ENCODE measurements around the gene ABHD16B. TPM values are rescaled to one million over a fixed set of nuclear protein-coding genes. Genes with fewer than 3 reads are reported as not detected.

ABHD16B gene
- total and polyA plus RNA-seq, 2 donors (not counting 3 experiments of a cell fraction or from before 2014, with no cell fraction given): not detected

DNA sequence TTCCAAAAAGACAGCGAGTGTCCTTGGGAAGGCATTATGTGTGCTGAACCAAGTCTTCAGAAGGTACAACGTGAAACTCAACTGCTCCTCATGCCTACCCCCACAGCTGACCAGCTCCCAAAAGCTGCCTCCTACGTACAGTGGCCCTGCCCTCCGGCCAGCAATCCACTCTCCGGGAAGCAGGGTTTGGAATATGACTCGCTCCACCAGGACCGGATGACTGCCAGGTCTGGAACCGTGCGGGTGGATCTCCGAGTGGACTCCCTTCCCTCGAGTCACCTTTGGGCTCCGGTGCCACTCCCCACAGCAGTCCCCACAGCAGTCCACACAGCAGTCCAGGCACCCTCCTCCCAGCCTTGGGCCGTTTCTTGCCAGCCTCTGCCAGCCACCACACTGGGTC is 34.5 kb upstream of the ABHD16B start:
- no peaks in the 10 kb centered on the region for H3K36me3 ChIP-seq (ENCODE audit: control insufficient read depth in 2 of 2, extremely low read depth in 1 of 2, insufficient read depth in 2 of 2, low read length in 2 of 2)
- ChIA-PET POLR2A (no interaction called here), CTCF (interaction anchor here (1.0 kb wide), 1 partner anchor 10 kb away, joined by 3 read pairs; no protein-coding TSS in a partner anchor)
- no peak overlapping the region for H2AFZ ChIP-seq (ENCODE audit: low read depth, low read length)
- H3K9me1 ChIP-seq (replicated peaks; ENCODE audit: control insufficient read depth, extremely low read depth, insufficient read depth, low read length): no peaks in the 10 kb centered on the region
- H3K9me3 ChIP-seq (replicated peaks; ENCODE audit: control insufficient read depth, insufficient read depth, low read length): no peaks in the 10 kb centered on the region
- H3K27me3 ChIP-seq (ENCODE audit: control insufficient read depth in 2 of 2, insufficient read depth in 2 of 2, low read length in 2 of 2): peaks cover 18 to 25% of the 10 kb centered on the region in 2 experiments
- no peak overlapping the region for H3K4me3 ChIP-seq (replicated peaks in 1 of 3; ENCODE audit: insufficient read depth in 1 of 3, low read depth in 1 of 3, low read length in 3 of 3)
- no peaks in the 10 kb centered on the region for H4K20me1 ChIP-seq (replicated peaks; ENCODE audit: control insufficient read depth, extremely low read depth, insufficient read depth, low read length)
- no peak overlapping the region for H3K27ac ChIP-seq (ENCODE audit: insufficient read depth, low read depth, low read length)
- BruUV-seq (replicated peaks): no TSS peak
- H3K4me2 ChIP-seq (ENCODE audit: insufficient read depth, low read length): no peak overlapping the region
- no peaks in the 10 kb centered on the region for H3K79me2 ChIP-seq (ENCODE audit: control insufficient read depth, insufficient read depth, low read length)
- dilution Hi-C loops (cut with MboI; ENCODE audit: extremely low pct_ligation_motif_present, low sequenced_read_pairs) (no loop called here), intact Hi-C loops (cut with micrococcal nuclease) (loop anchor here (5.0 kb wide), 1 partner anchor 36 kb away; the partner anchor contains the start of gene ABHD16B)
- H3K9ac ChIP-seq (replicated peaks; ENCODE audit: extremely low read depth, insufficient read depth, low read length): no peak overlapping the region
- DNase-seq (ENCODE audit: low read depth, low spot score): no peak
- FAIRE-seq: no peak
- peaks cover 7% of the 10 kb centered on the region for H3K4me1 ChIP-seq (ENCODE audit: control insufficient read depth, extremely low read depth, insufficient read depth, low read length)
- TF ChIP-seq GATA2 (IDR thresholded peaks at IDR 0.05; ENCODE audit: insufficient read depth, insufficient read length, low read depth, low read length) (no peak), JUN (IDR thresholded peaks at IDR 0.05; ENCODE audit: borderline replicate concordance, insufficient read depth, insufficient read length, low read depth) (no peak), POLR2AphosphoS5 (IDR thresholded peaks at IDR 0.05; ENCODE audit: insufficient read depth, low read depth, low read length) (no peak), EZH2 (IDR thresholded peaks at IDR 0.05; ENCODE audit: borderline replicate concordance, low read depth, low read length, severe bottlenecking) (no peak), MYC (IDR thresholded peaks at IDR 0.05; ENCODE audit: low read depth, low read length) (no peak), FOS (IDR thresholded peaks at IDR 0.05; ENCODE audit: borderline replicate concordance, insufficient read depth, low read length) (no peak), POLR2A (IDR thresholded peaks at IDR 0.05; ENCODE audit: low read depth, low read length) (no peak)
- TF ChIP-seq, protein P1, sequence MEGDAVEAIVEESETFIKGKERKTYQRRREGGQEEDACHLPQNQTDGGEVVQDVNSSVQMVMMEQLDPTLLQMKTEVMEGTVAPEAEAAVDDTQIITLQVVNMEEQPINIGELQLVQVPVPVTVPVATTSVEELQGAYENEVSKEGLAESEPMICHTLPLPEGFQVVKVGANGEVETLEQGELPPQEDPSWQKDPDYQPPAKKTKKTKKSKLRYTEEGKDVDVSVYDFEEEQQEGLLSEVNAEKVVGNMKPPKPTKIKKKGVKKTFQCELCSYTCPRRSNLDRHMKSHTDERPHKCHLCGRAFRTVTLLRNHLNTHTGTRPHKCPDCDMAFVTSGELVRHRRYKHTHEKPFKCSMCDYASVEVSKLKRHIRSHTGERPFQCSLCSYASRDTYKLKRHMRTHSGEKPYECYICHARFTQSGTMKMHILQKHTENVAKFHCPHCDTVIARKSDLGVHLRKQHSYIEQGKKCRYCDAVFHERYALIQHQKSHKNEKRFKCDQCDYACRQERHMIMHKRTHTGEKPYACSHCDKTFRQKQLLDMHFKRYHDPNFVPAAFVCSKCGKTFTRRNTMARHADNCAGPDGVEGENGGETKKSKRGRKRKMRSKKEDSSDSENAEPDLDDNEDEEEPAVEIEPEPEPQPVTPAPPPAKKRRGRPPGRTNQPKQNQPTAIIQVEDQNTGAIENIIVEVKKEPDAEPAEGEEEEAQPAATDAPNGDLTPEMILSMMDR (IDR thresholded peaks at IDR 0.05; ENCODE audit: extremely low read depth in 1 of 2, insufficient read depth in 1 of 2, low read depth in 1 of 2, low read length in 2 of 2): no peak
- TF ChIP-seq, protein P2, sequence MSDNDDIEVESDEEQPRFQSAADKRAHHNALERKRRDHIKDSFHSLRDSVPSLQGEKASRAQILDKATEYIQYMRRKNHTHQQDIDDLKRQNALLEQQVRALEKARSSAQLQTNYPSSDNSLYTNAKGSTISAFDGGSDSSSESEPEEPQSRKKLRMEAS (IDR thresholded peaks at IDR 0.05; ENCODE audit: insufficient read depth, insufficient read length): no peak

All from endothelial cell of umbilical vein (primary cell).